Body of pancreas (tissue), 4 donors: Measurements from ENCODE around the gene PGS1.

ENCODE experiments used
- CTCF ChIP-seq, 7 experiments: fragments of 450-650 bp in 4 of 7; fragments of 200-600 bp in 3 of 7; sonication (generic) in 3 of 7; IDR thresholded peaks; one replicate each; pipeline ENCODE4 v1.5.1; 2016 to 2019; ENCODE audit warnings: antibody characterized with exemption in 7 of 7
- POLR2A ChIP-seq, 3 donors: fragments of 450-650 bp; IDR thresholded peaks; one replicate each; pipeline ENCODE4 v1.6.1; 2016; ENCODE audit warnings: antibody characterized with exemption in 3 of 3, mild to moderate bottlenecking in 2 of 3

DNA sequence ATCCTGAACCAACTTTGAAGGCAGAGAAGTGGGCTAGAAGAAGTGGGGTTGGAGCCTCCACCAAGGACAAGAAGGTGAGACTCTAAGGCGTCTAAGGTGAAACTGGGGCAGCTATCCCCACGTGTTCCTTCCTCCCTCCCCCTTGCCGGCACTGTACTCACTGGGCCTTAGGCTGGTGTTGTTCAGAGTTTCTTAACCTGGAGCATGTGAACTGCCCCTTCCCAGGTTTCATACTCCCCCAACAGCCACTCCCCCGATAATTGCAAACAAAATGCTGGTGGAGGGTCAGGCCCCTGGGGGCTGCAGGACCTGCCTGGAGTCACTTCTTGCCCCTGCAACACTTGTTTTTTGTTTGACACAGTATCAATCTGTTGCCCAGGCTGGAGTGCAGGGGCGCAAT lies 11.3 kb upstream of the PGS1 start:
- TF ChIP-seq CTCF (IDR thresholded peaks at IDR 0.05) (no peak), POLR2A (IDR thresholded peaks at IDR 0.05) (no peak)
